Upper lobe of left lung (tissue), 4 donors: ENCODE results near the gene CNTFR.

Experiments
- CTCF ChIP-seq, 6 experiments: fragments of 450-650 bp in 4 of 6; fragments of 200-600 bp in 2 of 6; sonication (generic) in 2 of 6; IDR thresholded peaks; one replicate each; pipeline ENCODE4 v1.5.1; 2016 to 2019; ENCODE audit warnings: antibody characterized with exemption in 6 of 6
- EP300 ChIP-seq, 4 donors: sonication (generic); formaldehyde crosslinking; IDR thresholded peaks; one replicate each; pipeline ENCODE4 v1.5.1; 2017; ENCODE audit warnings: antibody characterized with exemption in 4 of 4, control low read depth in 2 of 4

- TF ChIP-seq CTCF (IDR thresholded peaks at IDR 0.05), result no peak
- no peak for TF ChIP-seq EP300 (IDR thresholded peaks at IDR 0.05)
Measured at GRCh38 chr9:34503406-34503805, 86.1 kb downstream of the CNTFR start.
